Skeletal muscle satellite cell (primary cell): ENCODE data around the gene CGN.
"Not testable (repeated sequence)": the region's sequence is repeated elsewhere in the genome, so short reads cannot be mapped to it uniquely, and the experiment has no call there.

ENCODE experiments used
- H3K27me3 ChIP-seq: 2 replicates; pipeline ENCODE4 v1.7.0; 2013; ENCODE audit warnings: low read length; ENCODE audit not compliant: control insufficient read depth, insufficient read depth
- H3K36me3 ChIP-seq: 2 replicates; pipeline ENCODE4 v1.7.0; 2013; ENCODE audit warnings: mild to moderate bottlenecking, control low read depth, low read length; ENCODE audit not compliant: insufficient read depth
- H3K4me1 ChIP-seq: 2 replicates; pipeline ENCODE4 v1.7.0; 2013; ENCODE audit warnings: low read length; ENCODE audit not compliant: control insufficient read depth, insufficient read depth
- H3K4me2 ChIP-seq: 2 replicates; pipeline ENCODE4 v1.7.0; 2013; ENCODE audit warnings: mild to moderate bottlenecking, low read length
- H3K4me3 ChIP-seq: 2 replicates; pipeline ENCODE4 v1.7.0; 2013; ENCODE audit warnings: low read length
- H3K9ac ChIP-seq: 2 replicates; pipeline ENCODE4 v1.7.0; 2013; ENCODE audit warnings: mild to moderate bottlenecking, low read depth, low read length, moderate library complexity
- H3K9me3 ChIP-seq: replicated peaks from 2 replicates; pipeline ENCODE4 v1.7.0; 2013; ENCODE audit warnings: mild to moderate bottlenecking, control low read depth, low read length

CGN gene

GRCh38 chr1:151514366-151514765 is 3.2 kb downstream of the CGN start:
- H3K27me3 ChIP-seq: peaks cover 33% of the 10 kb centered on the region
- H3K4me3 ChIP-seq: no peak overlapping the region
- H3K4me2 ChIP-seq: no peak overlapping the region

GRCh38 chr1:151515265-151515664 is 4.1 kb downstream of the CGN start:
- H3K4me2 ChIP-seq: no peak overlapping the region
- no peak overlapping the region for H3K4me3 ChIP-seq
- no peak overlapping the region for H3K9ac ChIP-seq
- peaks cover 33% of the 10 kb centered on the region for H3K27me3 ChIP-seq
- H3K9me3 ChIP-seq: no peaks in the 10 kb centered on the region
- no peaks in the 10 kb centered on the region for H3K36me3 ChIP-seq
- H3K4me1 ChIP-seq: peaks cover 16% of the 10 kb centered on the region

More at GRCh38 chr1:151514366-151514765, 3.2 kb downstream of the CGN start:
- Histone ChIP-seq H3K4me1 (peaks cover 16% of the 10 kb centered on the region), H3K9me3 (no peaks in the 10 kb centered on the region), H3K36me3 (no peaks in the 10 kb centered on the region), H3K9ac (no peak overlapping the region)

GRCh38 chr1:151516031-151516511 is 4.9 kb downstream of the CGN start:
- peaks cover 11% of the 10 kb centered on the region for H3K4me1 ChIP-seq
- no peaks in the 10 kb centered on the region for H3K36me3 ChIP-seq
- no peak overlapping the region for H3K4me2 ChIP-seq
- H3K27me3 ChIP-seq: peaks cover 28% of the 10 kb centered on the region
- H3K9ac ChIP-seq: no peak overlapping the region
- no peaks in the 10 kb centered on the region for H3K9me3 ChIP-seq
- H3K4me3 ChIP-seq: no peak overlapping the region

GRCh38 chr1:151518431-151518830 is 7.2 kb downstream of the CGN start:
- Histone ChIP-seq H3K36me3 (no peaks in the 10 kb centered on the region), H3K4me3 (no peak overlapping the region), H3K4me2 (no peak overlapping the region), H3K9ac (no peak overlapping the region), H3K9me3 (no peaks in the 10 kb centered on the region), H3K27me3 (peaks cover 15% of the 10 kb centered on the region), H3K4me1 (peaks cover 2% of the 10 kb centered on the region)

GRCh38 chr1:151518936-151519335 is 7.7 kb downstream of the CGN start:
- Histone ChIP-seq H3K4me2 (no peak overlapping the region), H3K4me3 (no peak overlapping the region), H3K36me3 (no peaks in the 10 kb centered on the region), H3K27me3 (peaks cover 12% of the 10 kb centered on the region), H3K4me1 (no peaks in the 10 kb centered on the region), H3K9me3 (no peaks in the 10 kb centered on the region), H3K9ac (no peak overlapping the region)

GRCh38 chr1:151519667-151520066 is 8.5 kb downstream of the CGN start:
- Histone ChIP-seq H3K27me3 (peaks cover 9% of the 10 kb centered on the region), H3K9ac (no peak overlapping the region), H3K4me3 (no peak overlapping the region), H3K9me3 (no peaks in the 10 kb centered on the region), H3K36me3 (no peaks in the 10 kb centered on the region), H3K4me1 (no peaks in the 10 kb centered on the region), H3K4me2 (no peak overlapping the region)

GRCh38 chr1:151520359-151520758 is 9.2 kb downstream of the CGN start:
- H3K4me1 ChIP-seq: no peaks in the 10 kb centered on the region
- H3K27me3 ChIP-seq: peaks cover 11% of the 10 kb centered on the region
- H3K9me3 ChIP-seq: no peaks in the 10 kb centered on the region
- no peak overlapping the region for H3K9ac ChIP-seq
- H3K4me3 ChIP-seq: no peak overlapping the region
- no peak overlapping the region for H3K4me2 ChIP-seq
- H3K36me3 ChIP-seq: no peaks in the 10 kb centered on the region

- H3K27me3 ChIP-seq: peaks cover 13% of the 10 kb centered on the region
- not testable (repeated sequence) for H3K4me3 ChIP-seq, H3K4me2 ChIP-seq, H3K36me3 ChIP-seq, H3K9me3 ChIP-seq, H3K9ac ChIP-seq, H3K4me1 ChIP-seq
Observed at GRCh38 chr1:151522427-151522826, 11.2 kb downstream of the CGN start.

GRCh38 chr1:151523326-151523725 is 12.1 kb downstream of the CGN start:
- Histone ChIP-seq H3K27me3 (peaks cover 13% of the 10 kb centered on the region), H3K4me2 (no peak overlapping the region), H3K9me3 (no peaks in the 10 kb centered on the region), H3K4me1 (no peaks in the 10 kb centered on the region), H3K36me3 (no peaks in the 10 kb centered on the region), H3K9ac (no peak overlapping the region), H3K4me3 (no peak overlapping the region)

- H3K9me3 ChIP-seq: no peaks in the 10 kb centered on the region
- H3K36me3 ChIP-seq: no peaks in the 10 kb centered on the region
- H3K4me3 ChIP-seq: no peak overlapping the region
- H3K27me3 ChIP-seq: peaks cover 13% of the 10 kb centered on the region
- no peaks in the 10 kb centered on the region for H3K4me1 ChIP-seq
- no peak overlapping the region for H3K9ac ChIP-seq
- H3K4me2 ChIP-seq: no peak overlapping the region
Observed at GRCh38 chr1:151524736-151525135, 13.5 kb downstream of the CGN start.

GRCh38 chr1:151526735-151527525 is 15.7 kb downstream of the CGN start:
- no peak overlapping the region for H3K4me2 ChIP-seq
- no peaks in the 10 kb centered on the region for H3K9me3 ChIP-seq
- H3K4me1 ChIP-seq: no peaks in the 10 kb centered on the region
- peaks cover 18% of the 10 kb centered on the region for H3K27me3 ChIP-seq
- H3K36me3 ChIP-seq: no peaks in the 10 kb centered on the region
- no peak overlapping the region for H3K9ac ChIP-seq
- no peak overlapping the region for H3K4me3 ChIP-seq

GRCh38 chr1:151529211-151529702 is 18.1 kb downstream of the CGN start:
- Histone ChIP-seq H3K27me3 (peaks cover 9% of the 10 kb centered on the region), H3K4me3 (no peak overlapping the region), H3K9ac (no peak overlapping the region), H3K36me3 (no peaks in the 10 kb centered on the region), H3K4me1 (no peaks in the 10 kb centered on the region), H3K4me2 (no peak overlapping the region), H3K9me3 (no peaks in the 10 kb centered on the region)
